NK-92 (cell line): ENCODE results near the gene C11orf97.
"Not testable (repeated sequence)": the region's sequence is repeated elsewhere in the genome, so short reads cannot be mapped to it uniquely, and the experiment has no call there.

Source experiments
- DNase-seq: peaks from one replicate; lab custom pipeline; 2025; ENCODE audit not compliant: unreplicated experiment; lab: John Stamatoyannopoulos, UW

Gene C11orf97, protein sequence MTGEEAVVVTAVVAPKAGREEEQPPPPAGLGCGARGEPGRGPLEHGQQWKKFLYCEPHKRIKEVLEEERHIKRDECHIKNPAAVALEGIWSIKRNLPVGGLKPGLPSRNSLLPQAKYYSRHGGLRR

DNA sequence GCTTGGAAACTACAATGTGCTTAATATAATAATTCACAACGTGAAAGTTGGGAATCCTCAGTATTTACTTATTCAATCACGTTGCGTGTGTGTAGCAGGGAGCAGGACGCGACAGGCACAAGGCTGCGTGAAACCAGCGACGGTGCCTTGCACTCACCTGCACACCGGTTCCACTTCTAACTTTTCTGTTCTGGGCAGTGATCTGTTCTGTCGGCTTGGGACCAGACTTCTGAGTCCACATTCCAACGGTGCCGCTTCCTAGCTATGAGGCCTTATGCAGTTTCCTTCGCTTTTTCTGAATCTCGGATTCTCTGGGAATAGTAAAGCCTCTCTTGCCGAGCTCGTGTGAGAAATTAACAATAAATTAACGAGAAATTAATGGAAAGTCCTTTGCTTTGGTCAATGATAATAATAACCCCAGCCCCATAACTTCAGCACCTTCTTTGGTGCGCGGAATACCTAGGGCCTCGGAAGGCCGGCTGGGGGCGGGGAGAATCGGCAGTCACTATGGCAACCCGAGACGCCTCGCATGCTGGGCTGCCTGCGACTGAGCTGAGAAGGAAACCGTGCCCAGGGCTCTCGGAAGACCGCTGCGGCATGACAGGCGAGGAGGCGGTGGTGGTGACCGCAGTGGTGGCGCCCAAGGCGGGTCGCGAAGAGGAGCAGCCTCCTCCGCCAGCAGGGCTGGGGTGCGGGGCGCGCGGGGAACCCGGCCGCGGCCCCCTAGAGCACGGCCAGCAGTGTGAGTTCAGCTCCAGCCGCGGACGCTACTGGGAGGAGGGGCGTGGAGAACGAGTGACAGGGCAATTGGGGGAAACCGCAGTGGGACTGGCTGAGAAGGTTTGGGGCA, at the start of gene C11orf97:
Gene C11orf97, plus strand, starts transcription at position 530 of the 850 bp plus-strand sequence. Its CDS starts 68 bp downstream, at position 598.
- no peak for DNase-seq

DNA sequence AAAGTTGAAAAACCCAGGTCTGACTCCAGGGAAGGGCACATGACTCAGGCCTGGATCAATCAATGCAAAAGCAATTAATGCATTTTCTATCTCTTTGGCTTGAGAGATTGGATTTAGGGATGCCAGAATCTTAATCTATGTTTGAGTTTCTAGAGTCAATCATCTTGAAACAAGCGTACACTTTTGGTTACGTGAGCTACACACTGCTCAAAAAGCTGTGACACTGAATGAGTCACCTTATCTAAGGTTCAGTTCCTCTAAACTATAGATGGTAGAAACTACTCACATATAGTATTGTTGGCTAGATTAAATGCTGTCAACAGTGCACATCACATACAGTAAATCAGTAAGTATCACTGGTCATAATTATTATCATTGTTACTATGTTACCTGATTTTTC, 42.8 kb upstream of the C11orf97 start:
- no peak for DNase-seq

- DNase-seq = no peak
Observed at GRCh38 chr11:94472916-94473799, 39.1 kb upstream of the C11orf97 start.

DNA sequence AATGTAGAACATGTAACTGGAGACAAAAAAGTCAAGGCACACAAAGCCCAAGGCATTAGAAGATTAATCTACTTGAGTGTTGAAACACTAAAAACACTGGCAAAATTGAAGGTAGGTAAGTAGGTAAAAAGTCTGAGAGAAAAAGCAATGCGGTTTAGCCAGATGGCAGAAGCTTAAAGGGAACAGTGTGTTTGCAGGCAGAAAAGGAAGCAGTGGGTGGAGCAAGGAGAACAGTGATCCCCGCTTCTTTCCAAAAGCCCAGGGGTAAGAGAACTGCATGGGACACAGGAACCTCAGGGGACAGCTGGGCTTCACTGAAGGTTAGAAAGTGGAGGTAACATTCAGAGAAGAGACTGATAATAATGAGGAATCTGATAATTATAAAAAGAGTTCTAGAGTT, 34.6 kb upstream of the C11orf97 start:
- no peak for DNase-seq

- DNase-seq = no peak
Observed at GRCh38 chr11:94481342-94481741, 30.9 kb upstream of the C11orf97 start.

- DNase-seq = no peak
Observed at GRCh38 chr11:94486068-94486467, 26.2 kb upstream of the C11orf97 start.

DNA sequence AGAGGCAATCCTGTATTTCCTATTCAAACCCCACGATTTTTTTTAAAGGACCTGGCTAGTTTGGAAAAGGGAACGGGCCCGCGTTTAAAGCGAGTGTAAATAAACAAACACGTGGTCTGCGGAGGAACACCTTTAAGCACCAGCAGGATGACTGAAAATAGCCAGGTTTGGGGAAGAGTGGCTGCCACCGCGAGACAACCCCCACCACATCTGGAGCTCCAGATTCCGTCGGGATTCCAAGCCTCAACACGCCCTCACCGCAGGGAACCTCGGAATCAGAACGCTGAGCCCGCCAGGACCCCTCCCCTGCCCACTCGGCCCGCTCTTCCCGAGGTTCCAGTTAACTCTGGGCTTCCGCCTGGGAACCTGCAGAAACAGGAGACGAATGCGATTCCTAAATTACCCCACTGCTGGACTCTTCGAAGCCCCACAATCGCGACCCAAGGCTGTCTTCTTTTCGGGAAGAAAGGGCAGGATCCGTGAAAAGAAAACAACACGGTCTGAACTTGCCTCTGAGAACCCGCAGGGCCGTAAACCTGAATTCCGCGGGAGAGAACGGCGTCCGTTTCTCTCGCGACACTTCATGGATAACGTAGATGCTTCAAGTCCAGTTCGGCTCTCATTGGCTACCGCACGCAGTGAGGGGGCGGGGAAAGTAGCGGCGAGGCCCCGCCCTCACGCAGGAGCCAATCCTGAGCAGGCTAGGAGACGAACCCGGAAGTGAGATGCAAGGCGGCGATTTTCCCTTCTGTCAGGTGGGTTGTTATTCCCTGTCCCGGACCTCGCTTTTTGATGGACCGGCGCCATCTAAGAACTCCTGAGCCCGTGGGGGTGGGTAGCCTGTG, 18.8 kb upstream of the C11orf97 start, which contains the start of the genes ANKRD49 and MRE11:
Gene ANKRD49, plus strand, starts transcription at position 704 of the 845 bp plus-strand sequence. CDS start 2,710 bp downstream, outside the sequence.
Gene MRE11, minus strand, starts transcription at position 564 of the 845 bp plus-strand sequence. CDS start 1,043 bp downstream, outside the sequence.
- DNase-seq = peak; percentile 88

- DNase-seq = no peak
Observed at GRCh38 chr11:94494126-94494680, 18.1 kb upstream of the C11orf97 start.

- no peak for DNase-seq
Observed at GRCh38 chr11:94500181-94500580, 12.1 kb upstream of the C11orf97 start.

DNA sequence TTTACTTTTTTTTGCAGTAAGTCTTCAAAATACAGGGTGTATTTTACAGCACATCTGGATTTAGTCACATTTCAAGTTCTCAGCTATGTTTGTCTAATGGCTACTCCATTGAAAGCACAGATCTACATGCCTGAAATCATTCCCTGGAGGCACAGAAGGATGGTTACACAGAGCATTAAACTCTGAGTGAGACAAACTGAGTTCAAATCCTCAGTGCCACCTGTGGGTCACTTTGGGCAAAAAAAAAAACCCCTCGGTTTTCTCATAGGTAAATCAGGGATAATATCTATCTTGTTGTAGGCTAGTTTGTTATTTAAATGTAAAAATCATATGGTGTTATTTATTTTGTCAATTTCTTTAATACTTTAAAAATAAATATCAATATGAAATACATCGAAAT, 10.7 kb upstream of the C11orf97 start:
- DNase-seq = no peak

DNA sequence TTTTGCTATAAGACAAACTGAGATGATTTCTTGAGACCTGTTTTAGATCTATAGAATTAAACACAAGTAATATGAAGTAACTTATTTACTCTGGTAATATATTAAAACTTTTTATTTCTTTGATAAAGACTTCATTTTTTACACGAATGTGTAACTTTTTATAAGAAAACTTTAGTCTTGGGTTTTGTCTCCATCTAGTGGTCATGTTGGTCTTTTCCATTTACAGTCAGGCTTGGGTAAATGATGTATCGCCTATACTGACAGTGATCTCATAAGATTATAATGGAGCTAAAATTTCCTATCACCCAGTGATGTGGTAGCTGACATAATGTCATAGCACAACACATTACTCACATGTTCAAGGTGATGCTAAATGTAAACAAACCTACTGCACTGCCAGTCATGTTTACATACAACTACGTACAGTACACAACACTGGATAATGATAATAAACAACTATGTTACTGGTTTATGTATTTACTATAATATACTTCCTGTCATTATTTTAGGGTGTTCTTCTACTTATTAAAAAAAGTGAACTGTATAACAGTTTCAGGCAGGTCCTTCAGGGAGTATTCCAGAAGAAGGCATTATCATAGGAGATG, 7.5 kb upstream of the C11orf97 start:
- DNase-seq = no peak

GRCh38 chr11:94506513-94506912, 5.7 kb upstream of the C11orf97 start:
- DNase-seq = not testable (repeated sequence)

GRCh38 chr11:94507485-94507884, 4.8 kb upstream of the C11orf97 start:
- no peak for DNase-seq

DNA sequence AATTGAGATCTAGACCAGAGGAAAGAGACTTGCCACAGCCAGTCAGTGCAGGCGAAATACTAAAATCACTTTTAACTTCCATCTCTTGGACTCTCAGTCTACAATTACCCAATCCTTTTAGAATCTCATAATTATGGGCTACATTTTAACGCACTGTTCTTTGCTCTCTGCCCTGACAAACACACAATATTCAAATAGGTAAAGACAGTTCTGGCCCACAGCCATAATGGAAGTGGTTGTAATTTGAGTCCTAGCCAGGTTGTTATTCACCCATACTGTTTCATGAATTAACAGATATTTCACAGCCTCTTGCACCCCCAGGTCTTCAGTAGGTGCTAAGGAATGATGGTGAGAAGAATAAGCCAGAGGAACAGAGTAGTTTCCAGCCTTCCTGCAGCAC, 830 bp downstream of the C11orf97 start:
- DNase-seq = no peak

GRCh38 chr11:94515398-94515797, 3.1 kb downstream of the C11orf97 start:
- no peak for DNase-seq

DNA sequence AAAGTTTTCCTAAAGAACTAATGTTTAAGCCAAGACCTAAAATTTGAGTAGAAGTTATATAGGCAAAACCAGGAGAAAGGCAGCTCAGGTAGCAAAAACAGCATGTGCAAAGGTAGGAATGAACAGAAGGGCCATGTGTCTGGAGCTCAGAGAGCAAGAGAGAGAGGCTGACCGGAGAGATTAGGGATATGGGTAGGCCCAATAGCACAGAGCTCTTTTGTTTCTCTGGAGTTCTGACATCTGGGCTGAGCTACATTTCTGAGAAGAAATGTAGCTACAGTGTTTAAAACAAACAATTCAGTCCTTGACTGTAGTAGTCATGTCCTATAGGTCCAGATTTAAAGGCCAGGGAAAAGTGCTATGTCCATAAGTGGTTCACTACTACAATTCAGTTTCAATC, 4.5 kb downstream of the C11orf97 start:
- DNase-seq = no peak

- DNase-seq = no peak
Observed at GRCh38 chr11:94518300-94518699, 6.0 kb downstream of the C11orf97 start.

GRCh38 chr11:94519478-94520084, 7.3 kb downstream of the C11orf97 start:
- DNase-seq = no peak

DNA sequence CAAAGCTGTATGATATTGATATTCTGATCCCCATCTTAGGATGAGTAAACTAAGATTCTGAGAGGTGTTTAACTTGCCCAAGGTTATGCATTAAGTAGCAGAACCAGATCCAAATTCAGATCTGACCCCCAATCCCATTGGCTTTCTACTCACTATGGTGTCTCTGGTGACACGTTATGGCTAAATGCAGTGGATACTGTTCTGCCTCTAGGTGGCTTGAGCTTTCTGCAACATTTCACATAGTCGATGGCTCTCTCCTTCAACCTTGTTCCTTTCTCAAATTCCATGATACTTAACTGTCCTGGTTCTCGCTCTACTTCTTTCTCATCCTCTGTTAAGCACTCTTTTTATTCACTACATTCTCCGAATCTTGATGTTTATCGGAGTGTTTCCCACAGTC, 9.4 kb downstream of the C11orf97 start:
- DNase-seq = no peak
